NCI-H82 (cell line): ENCODE data around the gene LDAH.

Experiments
- DNase-seq: peaks from one replicate; lab custom pipeline; 2025; lab: John Stamatoyannopoulos, UW

The LDAH gene

GRCh38 chr2:20635675-20636584 is 187.0 kb downstream of the LDAH start:
- peak; percentile 89 for DNase-seq

- peak; percentile 10 for DNase-seq
Measured at GRCh38 chr2:20635113-20635510, 187.8 kb downstream of the LDAH start.

GRCh38 chr2:20634507-20635112 is 188.3 kb downstream of the LDAH start:
- peak; percentile 10 for DNase-seq
